ENCODE results near the gene RBP7.

Gene RBP7

GRCh38 chr1:9996624-9997582 lies at the start of gene RBP7:
RBP7 (plus strand) TSS chr1:9997228; CDS start chr1:9997259, 31 bp downstream.
- H3K4me3 ChIP-seq (replicated peaks; ENCODE audit: low read depth, low read length) = peak within 1 kb of the TSS; percentile 17
- DNase-seq (ENCODE audit: low read depth) = no peak
- TF ChIP-seq, protein P1, sequence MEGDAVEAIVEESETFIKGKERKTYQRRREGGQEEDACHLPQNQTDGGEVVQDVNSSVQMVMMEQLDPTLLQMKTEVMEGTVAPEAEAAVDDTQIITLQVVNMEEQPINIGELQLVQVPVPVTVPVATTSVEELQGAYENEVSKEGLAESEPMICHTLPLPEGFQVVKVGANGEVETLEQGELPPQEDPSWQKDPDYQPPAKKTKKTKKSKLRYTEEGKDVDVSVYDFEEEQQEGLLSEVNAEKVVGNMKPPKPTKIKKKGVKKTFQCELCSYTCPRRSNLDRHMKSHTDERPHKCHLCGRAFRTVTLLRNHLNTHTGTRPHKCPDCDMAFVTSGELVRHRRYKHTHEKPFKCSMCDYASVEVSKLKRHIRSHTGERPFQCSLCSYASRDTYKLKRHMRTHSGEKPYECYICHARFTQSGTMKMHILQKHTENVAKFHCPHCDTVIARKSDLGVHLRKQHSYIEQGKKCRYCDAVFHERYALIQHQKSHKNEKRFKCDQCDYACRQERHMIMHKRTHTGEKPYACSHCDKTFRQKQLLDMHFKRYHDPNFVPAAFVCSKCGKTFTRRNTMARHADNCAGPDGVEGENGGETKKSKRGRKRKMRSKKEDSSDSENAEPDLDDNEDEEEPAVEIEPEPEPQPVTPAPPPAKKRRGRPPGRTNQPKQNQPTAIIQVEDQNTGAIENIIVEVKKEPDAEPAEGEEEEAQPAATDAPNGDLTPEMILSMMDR (IDR thresholded peaks at IDR 0.05; ENCODE audit: low read length, missing control alignments) = no peak

- no peak for DNase-seq (ENCODE audit: low read depth)
- H3K4me3 ChIP-seq (replicated peaks; ENCODE audit: low read depth, low read length) = no peak overlapping the region
- TF ChIP-seq, protein P1 (IDR thresholded peaks at IDR 0.05; ENCODE audit: low read length, missing control alignments) = no peak
Observed at GRCh38 chr1:9957726-9958125, 39.3 kb upstream of the RBP7 start.

DNA sequence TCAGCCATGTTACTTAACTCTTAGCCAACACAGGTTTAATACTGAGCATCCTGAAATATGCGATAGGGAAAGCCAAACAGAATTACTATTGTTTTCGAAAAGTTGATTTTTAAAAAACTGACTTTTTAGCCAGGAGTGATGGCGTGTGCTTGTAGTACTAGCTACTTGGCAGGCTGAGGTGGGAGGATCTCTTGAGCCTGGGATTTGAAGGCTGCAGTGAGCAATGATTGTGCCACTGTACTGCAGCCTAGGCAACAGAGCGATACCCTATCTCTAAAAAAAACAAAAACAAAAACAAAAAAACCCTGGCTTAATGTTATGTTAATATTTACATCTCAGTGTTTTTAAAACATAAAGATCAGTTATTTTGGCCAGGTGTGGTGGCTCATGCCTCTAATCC lies 37.0 kb upstream of the RBP7 start:
- peak; percentile 35 for DNase-seq (ENCODE audit: low read depth)
- TF ChIP-seq, protein P1 (IDR thresholded peaks at IDR 0.05; ENCODE audit: low read length, missing control alignments) = no peak
- no peak overlapping the region for H3K4me3 ChIP-seq (replicated peaks; ENCODE audit: low read depth, low read length)

- TF ChIP-seq, protein P1 (IDR thresholded peaks at IDR 0.05; ENCODE audit: low read length, missing control alignments) = no peak
- no peak overlapping the region for H3K4me3 ChIP-seq (replicated peaks; ENCODE audit: low read depth, low read length)
- DNase-seq (ENCODE audit: low read depth) = peak; percentile 6
Observed at GRCh38 chr1:9960706-9961562, 36.1 kb upstream of the RBP7 start.

DNA sequence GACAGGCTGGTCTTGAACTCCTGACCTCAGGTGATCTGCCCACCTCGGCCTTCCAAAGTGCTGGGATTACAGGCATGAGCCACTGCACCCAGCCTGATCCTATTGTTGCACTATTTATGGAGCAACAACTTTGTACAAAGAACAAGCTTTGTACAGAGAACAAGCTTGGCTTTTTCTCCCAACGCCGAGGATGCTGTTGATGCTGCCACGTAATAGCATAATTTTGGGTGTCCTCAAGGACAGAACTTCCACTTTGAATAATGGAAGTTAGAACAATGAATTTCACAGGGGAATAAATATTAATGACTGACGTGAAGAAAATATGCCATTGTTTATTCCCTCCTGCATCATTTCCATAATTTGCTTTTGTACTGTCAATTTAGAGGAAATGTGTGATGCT lies 12.8 kb upstream of the RBP7 start:
- TF ChIP-seq, protein P1 (IDR thresholded peaks at IDR 0.05; ENCODE audit: low read length, missing control alignments) = no peak
- no peak overlapping the region for H3K4me3 ChIP-seq (replicated peaks; ENCODE audit: low read depth, low read length)
- DNase-seq (ENCODE audit: low read depth) = no peak

DNA sequence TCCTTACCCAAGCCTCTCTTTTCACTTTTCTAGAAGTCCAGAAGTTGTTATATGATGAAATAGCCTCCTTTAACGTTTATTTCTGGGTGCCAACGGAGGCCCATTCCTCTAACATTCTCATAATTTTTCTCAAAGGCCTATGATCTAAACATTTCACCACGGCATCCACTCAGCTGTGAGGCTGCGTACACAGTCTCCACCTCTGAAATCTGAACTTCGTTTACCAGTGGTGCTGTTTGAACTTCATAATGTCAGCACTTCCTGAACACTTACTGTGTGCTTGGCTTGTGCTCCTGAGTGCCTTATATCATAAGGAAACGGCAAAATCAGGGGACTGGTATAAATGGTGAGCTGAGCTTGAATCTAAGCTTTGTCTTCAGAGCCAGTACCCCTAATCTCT lies 12.0 kb upstream of the RBP7 start:
- TF ChIP-seq, protein P1 (IDR thresholded peaks at IDR 0.05; ENCODE audit: low read length, missing control alignments) = no peak
- DNase-seq (ENCODE audit: low read depth) = no peak
- H3K4me3 ChIP-seq (replicated peaks; ENCODE audit: low read depth, low read length) = no peak overlapping the region

Measured in fibroblast of pulmonary artery (primary cell).